Measurements from ENCODE around the gene UBE2QL1. TPM values are rescaled to one million over a fixed set of nuclear protein-coding genes. Genes with fewer than 3 reads are reported as not detected.

Gene UBE2QL1
- polyA plus RNA-seq, 2 of the 4 experiments (the other 2 are of a cell fraction), result 0.04 TPM

DNA sequence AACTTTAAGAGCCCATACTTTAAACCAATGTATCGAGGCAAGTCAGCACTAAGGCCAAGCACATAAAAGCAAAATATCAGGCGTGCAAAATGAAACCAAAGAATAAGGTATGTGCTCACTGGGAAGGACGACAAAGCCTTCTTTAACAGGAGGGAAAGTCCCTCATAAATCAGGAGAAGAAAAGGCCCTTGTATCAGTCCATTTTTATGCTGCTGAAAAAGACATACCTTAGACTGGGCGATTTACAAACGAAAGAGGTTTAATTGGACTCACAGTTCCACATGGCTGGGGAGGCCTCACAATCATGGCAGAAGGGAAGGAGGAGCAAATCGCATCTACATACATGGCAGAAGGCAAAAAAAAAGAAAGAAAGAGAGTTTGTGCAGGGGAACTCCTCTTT, 68.9 kb downstream of the UBE2QL1 start:
- CTCF ChIA-PET, result interaction anchor here (0.7 to 1.7 kb wide), 4 partner anchors 13 to 1021 kb away, joined by 3 to 5 read pairs (median 3); no protein-coding TSS in a partner anchor
- 29% methylated on average over 6 of the region's 6 CpGs for WGBS (ENCODE audit: missing lambda C conversion rate)
- no peak for FAIRE-seq
- no peaks in the 10 kb centered on the region for H3K4me1 ChIP-seq
- no peak for ATAC-seq
- no peaks in the 10 kb centered on the region for H3K9me3 ChIP-seq
- H3K4me2 ChIP-seq, result no peak overlapping the region
- H3K27ac ChIP-seq, result no peak overlapping the region
- TF ChIP-seq POLR2AphosphoS2 (conservative IDR thresholded peaks at IDR 0.05; ENCODE audit: low read length), result no peak
- TF ChIP-seq, protein P1, sequence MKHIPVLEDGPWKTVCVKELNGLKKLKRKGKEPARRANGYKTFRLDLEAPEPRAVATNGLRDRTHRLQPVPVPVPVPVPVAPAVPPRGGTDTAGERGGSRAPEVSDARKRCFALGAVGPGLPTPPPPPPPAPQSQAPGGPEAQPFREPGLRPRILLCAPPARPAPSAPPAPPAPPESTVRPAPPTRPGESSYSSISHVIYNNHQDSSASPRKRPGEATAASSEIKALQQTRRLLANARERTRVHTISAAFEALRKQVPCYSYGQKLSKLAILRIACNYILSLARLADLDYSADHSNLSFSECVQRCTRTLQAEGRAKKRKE (CRISPR knock-in tag; IDR thresholded peaks at IDR 0.05; ENCODE audit: low read depth), result no peak
- TF ChIP-seq ZNF302 (CRISPR knock-in tag; IDR thresholded peaks at IDR 0.05), result no peak
- no peak for TF ChIP-seq HOXB5 (CRISPR knock-in tag; IDR thresholded peaks at IDR 0.05)
- no peak for TF ChIP-seq MAFK (IDR thresholded peaks at IDR 0.05; ENCODE audit: partially characterized antibody)
- TF ChIP-seq NPAS2 (CRISPR knock-in tag; IDR thresholded peaks at IDR 0.05; ENCODE audit: borderline replicate concordance), result no peak
- no peak for TF ChIP-seq HMGXB4 (CRISPR knock-in tag; IDR thresholded peaks at IDR 0.05; ENCODE audit: borderline replicate concordance)
- no peak for TF ChIP-seq RCOR1 (IDR thresholded peaks at IDR 0.05; ENCODE audit: low read depth, low read length)
- H3K4me3 ChIP-seq, result no peak overlapping the region
- DNase-seq (ENCODE audit: low read depth in 1 of 2, low spot score in 1 of 2), result no peak
- POLR2A ChIA-PET, result no interaction called here

DNA sequence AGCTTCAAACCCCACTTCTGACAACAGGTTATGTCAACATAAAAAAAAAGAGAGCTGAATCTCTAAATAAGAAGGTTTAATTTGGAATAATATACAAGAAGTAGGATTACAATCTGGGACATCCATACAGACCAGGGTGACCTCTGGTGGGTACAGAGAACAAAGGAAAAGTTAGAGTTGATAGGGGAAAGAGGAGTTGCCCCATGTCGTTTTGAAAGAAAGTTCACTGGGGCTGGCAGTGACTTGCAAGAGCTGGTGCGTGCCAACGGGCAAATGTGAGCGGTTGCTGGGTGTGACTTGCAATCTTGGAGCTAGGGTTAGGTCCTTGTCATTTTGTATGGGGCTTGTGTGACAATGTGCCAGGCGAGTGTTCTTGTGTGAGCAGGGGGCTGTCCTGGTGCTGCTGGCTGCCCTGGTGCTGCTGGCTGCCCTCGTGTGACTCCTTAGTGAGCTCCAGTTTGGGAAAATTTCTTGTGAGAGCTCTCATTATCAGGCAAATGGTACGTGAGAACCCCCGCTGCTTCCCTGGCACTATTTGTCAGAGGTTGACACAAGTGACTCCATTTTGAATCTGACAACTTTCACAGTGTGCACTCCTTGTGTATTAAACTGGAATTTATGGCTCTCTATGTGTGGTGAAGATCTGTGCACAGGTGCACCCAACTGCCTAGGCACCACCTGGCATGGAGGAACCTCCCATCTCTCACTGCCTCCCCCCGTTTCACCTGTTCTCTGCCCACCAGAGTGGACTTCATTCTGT, 69.8 kb downstream of the UBE2QL1 start:
- H3K27ac ChIP-seq, result no peak overlapping the region; a peak in 1 of 6 replicates
- no peak overlapping the region for H3K4me2 ChIP-seq
- CTCF ChIA-PET, result interaction anchor here (0.7 to 1.7 kb wide), 5 partner anchors 11 to 1022 kb away, joined by 3 to 5 read pairs (median 3); no protein-coding TSS in a partner anchor
- POLR2A ChIA-PET, result no interaction called here
- H3K9me3 ChIP-seq, result no peaks in the 10 kb centered on the region
- TF ChIP-seq MYC (IDR thresholded peaks at IDR 0.05; ENCODE audit: borderline replicate concordance, low read length) (no peak), HES2 (IDR thresholded peaks at IDR 0.05) (no peak), HEYL (CRISPR knock-in tag; IDR thresholded peaks at IDR 0.05) (no peak), EHMT2 (IDR thresholded peaks at IDR 0.05; ENCODE audit: low read depth) (no peak), RCOR1 (IDR thresholded peaks at IDR 0.05; ENCODE audit: low read depth, low read length) (no peak), MAFK (IDR thresholded peaks at IDR 0.05; ENCODE audit: partially characterized antibody) (no peak), ELK1 (IDR thresholded peaks at IDR 0.05; ENCODE audit: low read depth, low read length) (no peak), BHLHE40 (IDR thresholded peaks at IDR 0.05; ENCODE audit: low read depth, low read length) (no peak), CHD4 (IDR thresholded peaks at IDR 0.05; ENCODE audit: borderline replicate concordance) (no peak), CBX2 (IDR thresholded peaks at IDR 0.05; ENCODE audit: borderline replicate concordance, low read depth) (no peak), ESRRA (IDR thresholded peaks at IDR 0.05; ENCODE audit: borderline replicate concordance, low read length) (no peak), POLR2AphosphoS2 (conservative IDR thresholded peaks at IDR 0.05; ENCODE audit: low read length) (no peak), CHD2 (IDR thresholded peaks at IDR 0.05; ENCODE audit: low read length, partially characterized antibody) (no peak)
- ATAC-seq (no peak), FAIRE-seq (no peak), DNase-seq (ENCODE audit: low read depth in 1 of 2, low spot score in 1 of 2) (no peak)
- H3K4me3 ChIP-seq, result no peak overlapping the region
- 34% methylated on average over 8 of the region's 9 CpGs for WGBS (ENCODE audit: missing lambda C conversion rate)
- H3K4me1 ChIP-seq, result no peaks in the 10 kb centered on the region
